ENCODE results near the gene MTG1.

DNA sequence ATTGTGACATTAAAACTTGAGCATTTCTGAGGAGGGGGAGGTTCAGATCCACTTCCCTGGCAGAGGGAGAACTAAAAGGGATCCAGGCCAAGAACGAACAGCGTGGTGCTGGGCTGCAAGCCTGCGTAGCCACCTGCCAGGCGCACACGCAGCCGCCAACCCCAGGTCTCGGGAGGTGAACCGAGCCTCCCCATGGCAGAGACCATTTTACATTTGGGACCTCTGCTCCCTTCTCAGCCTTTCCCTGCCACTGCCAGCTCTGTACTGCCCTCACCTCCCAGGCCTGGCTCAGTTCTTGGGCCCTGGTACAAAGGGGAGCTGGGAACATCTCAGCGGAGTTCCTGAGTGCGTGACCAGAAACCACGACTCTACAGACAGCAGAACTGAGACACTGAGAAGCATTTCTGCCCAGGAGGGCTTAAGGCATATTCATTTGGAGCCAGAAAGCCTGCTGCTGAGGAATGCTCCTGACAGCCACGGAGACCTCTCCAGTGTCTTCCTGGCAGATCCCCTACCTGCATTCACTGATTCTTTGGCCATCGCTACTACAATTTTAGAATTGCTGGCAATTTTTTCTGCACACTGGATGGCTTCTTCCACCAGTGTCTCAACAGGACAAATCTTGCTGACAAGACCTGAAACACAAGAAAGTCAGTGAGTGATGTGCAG, 28.4 kb upstream of the MTG1 start:
- TF ChIP-seq, protein P1, sequence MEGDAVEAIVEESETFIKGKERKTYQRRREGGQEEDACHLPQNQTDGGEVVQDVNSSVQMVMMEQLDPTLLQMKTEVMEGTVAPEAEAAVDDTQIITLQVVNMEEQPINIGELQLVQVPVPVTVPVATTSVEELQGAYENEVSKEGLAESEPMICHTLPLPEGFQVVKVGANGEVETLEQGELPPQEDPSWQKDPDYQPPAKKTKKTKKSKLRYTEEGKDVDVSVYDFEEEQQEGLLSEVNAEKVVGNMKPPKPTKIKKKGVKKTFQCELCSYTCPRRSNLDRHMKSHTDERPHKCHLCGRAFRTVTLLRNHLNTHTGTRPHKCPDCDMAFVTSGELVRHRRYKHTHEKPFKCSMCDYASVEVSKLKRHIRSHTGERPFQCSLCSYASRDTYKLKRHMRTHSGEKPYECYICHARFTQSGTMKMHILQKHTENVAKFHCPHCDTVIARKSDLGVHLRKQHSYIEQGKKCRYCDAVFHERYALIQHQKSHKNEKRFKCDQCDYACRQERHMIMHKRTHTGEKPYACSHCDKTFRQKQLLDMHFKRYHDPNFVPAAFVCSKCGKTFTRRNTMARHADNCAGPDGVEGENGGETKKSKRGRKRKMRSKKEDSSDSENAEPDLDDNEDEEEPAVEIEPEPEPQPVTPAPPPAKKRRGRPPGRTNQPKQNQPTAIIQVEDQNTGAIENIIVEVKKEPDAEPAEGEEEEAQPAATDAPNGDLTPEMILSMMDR (IDR thresholded peaks at IDR 0.05; ENCODE audit: insufficient read depth, low read depth, low read length): no peak
- TF ChIP-seq EZH2 (IDR thresholded peaks at IDR 0.05; ENCODE audit: insufficient read depth, low read length): no peak

Data from astrocyte (in vitro differentiated cells and primary cell).